Heart right ventricle (tissue), 16 donors: ENCODE results near the gene LINGO1. TPM values are rescaled to one million over a fixed set of nuclear protein-coding genes. Genes with fewer than 3 reads are reported as not detected.

ENCODE experiments used
- ATAC-seq, 8 donors: fragments of 200-7000 bp; cut with Tn5 transposase; one replicate each; pipeline ENCODE4 v1.9.1; 2020; ENCODE audit warnings: mild to moderate bottlenecking in 8 of 8, moderate library complexity in 8 of 8, moderate number of reproducible peaks in 1 of 8
- DNase-seq, 2 donors: peaks; one replicate each; pipeline ENCODE4 v3.0.0-alpha.2; 2020
- H3K27ac ChIP-seq, 10 donors: fragments of 200-600 bp; sonication (generic) in 2 of 10; one replicate each; pipeline versions ENCODE4 v1.5.0 to v1.8.0; 2020 to 2022; ENCODE audit warnings: mild to moderate bottlenecking in 3 of 10
- H3K27me3 ChIP-seq, 7 donors: fragments of 200-600 bp; one replicate each; pipeline ENCODE4 v1.8.0; 2021 to 2022; ENCODE audit warnings: mild to moderate bottlenecking in 2 of 7
- H3K36me3 ChIP-seq, 9 donors: fragments of 200-600 bp; sonication (generic) in 1 of 9; one replicate each; pipeline versions ENCODE4 v1.5.0 to v1.8.0; 2020 to 2022; ENCODE audit warnings: mild to moderate bottlenecking in 2 of 9
- H3K4me1 ChIP-seq, 9 donors: fragments of 200-600 bp; sonication (generic) in 1 of 9; one replicate each; pipeline versions ENCODE4 v1.5.0 to v1.8.0; 2020 to 2022; ENCODE audit warnings: mild to moderate bottlenecking in 4 of 9
- H3K4me3 ChIP-seq, 10 donors: fragments of 200-600 bp; sonication (generic) in 2 of 10; one replicate each; pipeline versions ENCODE4 v1.5.0 to v1.8.0; 2020 to 2022; ENCODE audit warnings: mild to moderate bottlenecking in 7 of 10, moderate library complexity in 2 of 10
- H3K9me3 ChIP-seq, 11 donors: fragments of 200-600 bp in 10 of 11; sonication (generic) in 2 of 11; one replicate each; pipeline versions ENCODE4 v1.5.0 to v1.8.0; 2013 to 2022; ENCODE audit warnings: mild to moderate bottlenecking in 2 of 11, control low read depth in 1 of 11, moderate library complexity in 1 of 11
- WGBS, 2 donors: extraction: QIAGEN DNeasy Blood & Tissue Kit; methylation state at CpG; one replicate each; pipeline ENCODE4 v1.1.7; 2013; ENCODE audit warnings: inconsistent platforms in 1 of 2; 5-methylcytosine and 5-hydroxymethylcytosine counted together
- intact Hi-C, 10 donors: fragments of 100-400 bp; cut with DNase I; formaldehyde crosslinking; loops; one replicate each; pipeline versions ENCODE4 v1.11.1 to v1.14.2; 2022
- polyA plus RNA-seq, 2 donors: library from polyadenylated mRNA; stranded (reverse); fragments of 200-250 nt; gene quantifications; one replicate each; pipeline ENCODE4 v1.2.3, GENCODE V29; 2013
- total RNA-seq, 10 donors: library from RNA; stranded (reverse); fragmentation: NEBNext Ultra II Directional in 3 of 10; extraction: Animal tissue kit (Norgen Biotek cat#: 25700) in 3 of 10; gene quantifications; one replicate each; pipeline versions ENCODE4 v1.2.1 to v1.2.4, GENCODE V29; 2021 to 2023
- TF ChIP-seq, protein P1 (sequence below), 9 donors: fragments of 200-600 bp; sonication (generic) in 2 of 9; IDR thresholded peaks; one replicate each; pipeline versions ENCODE4 v1.5.0 to v1.8.0; 2021 to 2022; ENCODE audit warnings: antibody characterized with exemption in 9 of 9, mild to moderate bottlenecking in 5 of 9, moderate library complexity in 1 of 9
- donor health status: Arrhythmogenic right ventricular cardiomyopathy.
- donor health status: ischemic (EF 13 %, LVEDD 7.1; RV severe dilation, severe dysfunction).
- donor health status: healthy with polysubstance abuse.
- donor health status: DM: no; HTN: yes; CAD: no.
- donor health status: DM: no; HTN: no; CAD: no.
- donor health status: ischemic (EF 25% LVEDD 6.9; RV normal size, moderate dysfunction).
- donor health status: ischemic (EF 25% LVEDD 5.7; RV mildly dilated, moderate dysfunction).
- donor health status: healthy.
- donor health status: DM: yes; HTN: yes; CAD: no.
- donor health status: Ischemic cardiomyopathy.
- donor health status: ischemic (EF 35%, LVEDD 5.7; RV mildly dilated, moderate dysfunction).
- donor health status: nonischemic (EF 11% LVEDD 7.7; RV severe dilation, severe dysfunction).
- donor health status: DM: yes; HTN: yes; CAD: no.
- donor health status: PGD.
- donor health status: ischemic (EF 29% LVEDD 5.4; RV normal size, mild dysfunction).
- donor health status: nonischemic (EF 23%, LVEDD 6.1; RV moderate dilation, normal function).

Gene LINGO1
- total and polyA plus RNA-seq, 12 donors, result 0.70 to 2.7 (median 1.3) TPM

DNA sequence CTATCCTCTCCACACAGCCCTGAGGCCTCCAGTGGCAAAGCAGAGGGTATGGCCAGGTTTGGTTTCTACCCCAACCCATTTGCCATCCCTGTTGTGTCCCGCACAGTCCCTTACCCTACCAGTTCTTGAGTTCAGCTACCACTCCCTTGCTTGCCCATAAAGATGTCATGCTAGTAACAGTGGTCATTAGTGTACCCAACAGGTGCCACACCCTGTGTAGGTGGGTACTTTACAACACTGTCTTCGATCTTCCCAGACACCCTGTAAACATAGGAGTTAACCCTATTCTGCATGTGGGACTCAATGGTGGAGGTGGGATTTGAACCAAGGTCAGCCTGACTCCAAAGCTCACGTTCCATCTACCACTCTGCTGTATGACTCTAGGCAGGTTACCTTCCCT is 23.2 kb downstream of the LINGO1 start:
- Histone ChIP-seq H3K4me3 (no peak overlapping the region), H3K27me3 (peaks cover 0 to 11% (median 0%) of the 10 kb centered on the region in 7 donors), H3K27ac (no peak overlapping the region), H3K9me3 (no peaks in the 10 kb centered on the region), H3K36me3 (no peaks in the 10 kb centered on the region), H3K4me1 (peaks cover 4 to 39% (median 12%) of the 10 kb centered on the region in 9 donors)
- no peak for DNase-seq
- TF ChIP-seq, protein P1, sequence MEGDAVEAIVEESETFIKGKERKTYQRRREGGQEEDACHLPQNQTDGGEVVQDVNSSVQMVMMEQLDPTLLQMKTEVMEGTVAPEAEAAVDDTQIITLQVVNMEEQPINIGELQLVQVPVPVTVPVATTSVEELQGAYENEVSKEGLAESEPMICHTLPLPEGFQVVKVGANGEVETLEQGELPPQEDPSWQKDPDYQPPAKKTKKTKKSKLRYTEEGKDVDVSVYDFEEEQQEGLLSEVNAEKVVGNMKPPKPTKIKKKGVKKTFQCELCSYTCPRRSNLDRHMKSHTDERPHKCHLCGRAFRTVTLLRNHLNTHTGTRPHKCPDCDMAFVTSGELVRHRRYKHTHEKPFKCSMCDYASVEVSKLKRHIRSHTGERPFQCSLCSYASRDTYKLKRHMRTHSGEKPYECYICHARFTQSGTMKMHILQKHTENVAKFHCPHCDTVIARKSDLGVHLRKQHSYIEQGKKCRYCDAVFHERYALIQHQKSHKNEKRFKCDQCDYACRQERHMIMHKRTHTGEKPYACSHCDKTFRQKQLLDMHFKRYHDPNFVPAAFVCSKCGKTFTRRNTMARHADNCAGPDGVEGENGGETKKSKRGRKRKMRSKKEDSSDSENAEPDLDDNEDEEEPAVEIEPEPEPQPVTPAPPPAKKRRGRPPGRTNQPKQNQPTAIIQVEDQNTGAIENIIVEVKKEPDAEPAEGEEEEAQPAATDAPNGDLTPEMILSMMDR (IDR thresholded peaks at IDR 0.05), result no peak
- 86% methylated on average over 3 of the region's 3 CpGs for WGBS, 2 donors
- ATAC-seq, result no peak
- intact Hi-C loops, result no loop called here

DNA sequence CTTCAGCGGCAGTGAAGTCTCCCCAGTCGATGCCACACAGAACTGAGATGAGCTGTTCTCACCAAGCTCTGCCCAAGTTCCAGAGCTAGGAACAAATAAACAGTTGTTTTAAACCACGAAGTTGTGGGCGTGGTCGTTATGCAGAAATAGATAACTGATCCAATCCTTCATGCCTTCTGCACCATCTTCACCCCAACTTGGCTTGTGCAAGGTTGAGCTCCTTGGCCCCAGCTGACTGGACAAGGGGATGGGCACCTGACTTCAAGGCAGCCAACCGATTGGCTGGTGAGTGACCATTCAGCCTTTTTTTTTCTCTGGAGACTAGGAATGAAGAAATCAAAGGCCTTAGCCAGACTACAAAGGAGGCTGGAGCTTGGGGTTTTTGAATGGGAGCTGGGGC is 23.9 kb downstream of the LINGO1 start:
- Histone ChIP-seq H3K36me3 (no peaks in the 10 kb centered on the region), H3K27me3 (peaks cover 0 to 11% (median 0%) of the 10 kb centered on the region in 7 donors), H3K4me1 (peaks cover 4 to 39% (median 12%) of the 10 kb centered on the region in 9 donors), H3K27ac (no peak overlapping the region), H3K9me3 (no peaks in the 10 kb centered on the region), H3K4me3 (no peak overlapping the region)
- DNase-seq (no peak), ATAC-seq (no peak)
- TF ChIP-seq, protein P1 (IDR thresholded peaks at IDR 0.05), result no peak
- intact Hi-C loops, result no loop called here
- WGBS, 2 donors, result 89 to 91% methylated on average over 6 of the region's 6 CpGs

DNA sequence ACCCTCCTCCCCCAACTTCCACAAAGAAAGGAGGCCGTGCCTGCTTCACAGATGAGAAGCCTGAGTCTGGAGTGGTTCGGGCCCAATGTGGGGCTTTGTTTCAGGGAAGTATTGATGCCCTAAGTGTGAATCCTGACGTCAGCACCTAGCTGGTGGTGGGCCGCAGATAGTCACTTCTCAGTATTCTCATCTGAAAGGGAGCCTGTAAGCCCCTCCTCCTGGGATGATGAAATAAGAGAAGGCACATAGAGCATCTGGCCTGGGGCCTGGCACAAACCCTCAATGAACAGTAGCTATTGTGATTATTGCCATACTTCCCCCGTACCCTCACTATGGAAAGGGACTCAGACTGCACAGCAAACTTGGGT is 24.8 kb downstream of the LINGO1 start:
- no peak for DNase-seq

DNA sequence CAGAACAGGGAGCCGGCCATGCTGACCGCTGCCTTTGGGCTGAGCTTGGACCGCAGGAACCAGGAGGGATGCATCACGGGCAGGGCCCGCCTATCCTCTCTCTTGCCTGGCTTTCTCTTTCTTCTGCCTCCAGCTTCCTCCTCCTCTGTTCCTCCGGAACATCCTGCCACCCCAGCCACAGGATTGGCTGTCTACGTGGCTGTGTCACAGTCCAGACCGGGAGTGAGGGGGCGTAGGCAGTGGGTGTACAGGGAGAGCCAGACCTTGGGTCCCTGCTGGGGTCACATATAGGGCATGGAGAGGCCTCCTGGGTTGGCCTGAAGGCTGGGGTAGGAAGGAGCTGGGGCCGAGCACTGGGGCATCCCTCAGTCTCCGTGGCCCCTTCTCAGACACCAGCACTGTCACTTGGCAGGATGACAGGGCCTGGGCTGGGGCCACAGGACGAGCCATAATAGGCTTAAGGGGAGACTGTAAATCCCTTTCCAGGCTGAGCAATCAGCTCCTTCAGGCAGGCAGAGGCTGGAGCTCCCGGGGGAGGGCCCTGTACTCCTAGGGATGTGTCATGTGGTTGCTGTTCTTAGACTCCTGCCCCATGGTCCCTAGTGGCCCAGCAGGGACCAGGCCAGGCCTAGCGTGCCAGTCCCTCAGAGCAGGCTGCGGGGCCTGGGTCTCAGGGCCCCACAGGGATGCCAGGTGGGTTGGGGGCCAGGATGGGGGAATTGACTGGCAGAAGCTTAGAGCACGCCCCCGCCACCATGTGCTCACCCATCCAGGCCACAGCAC is 25.4 kb downstream of the LINGO1 start:
- H3K27ac ChIP-seq, result peak overlapping the region in 8 of 10 donors; percentile 22 to 63 (median 59)

More for the DNA sequence above, 24.8 kb downstream of the LINGO1 start:
- 89 to 91% methylated on average over 5 of the region's 5 CpGs for WGBS, 2 donors
- H3K36me3 ChIP-seq, result no peaks in the 10 kb centered on the region
- H3K4me1 ChIP-seq, result peaks cover 4 to 39% (median 12%) of the 10 kb centered on the region in 9 donors
- H3K27ac ChIP-seq, result peak overlapping the region in 7 of 10 donors; percentile 22 to 63 (median 58)
- ATAC-seq, result no peak
- peaks cover 0 to 11% (median 0%) of the 10 kb centered on the region in 7 donors for H3K27me3 ChIP-seq
- TF ChIP-seq, protein P1 (IDR thresholded peaks at IDR 0.05), result no peak
- H3K4me3 ChIP-seq, result no peak overlapping the region
- intact Hi-C loops, result no loop called here
- H3K9me3 ChIP-seq, result no peaks in the 10 kb centered on the region

More for the DNA sequence above, 25.4 kb downstream of the LINGO1 start:
- intact Hi-C loops, result no loop called here
- TF ChIP-seq, protein P1 (IDR thresholded peaks at IDR 0.05), result no peak
- DNase-seq, result peak in 1 of 2 donors; percentile 45
- H3K9me3 ChIP-seq, result no peaks in the 10 kb centered on the region
- ATAC-seq, result peak in 7 of 8 donors; percentile 32 to 62 (median 39)
- peaks cover 4 to 36% (median 12%) of the 10 kb centered on the region in 9 donors for H3K4me1 ChIP-seq
- H3K27me3 ChIP-seq, result peaks cover 0 to 11% (median 0%) of the 10 kb centered on the region in 7 donors
- no peak overlapping the region for H3K4me3 ChIP-seq
- 63 to 68% methylated on average over 17 of the region's 17 CpGs for WGBS, 2 donors
- no peaks in the 10 kb centered on the region for H3K36me3 ChIP-seq
